Stimulated activated CD8-positive, alpha-beta memory T cell treated with anti-CD3 and anti-CD28 coated beads, Interleukin-4, amount 100 ng/mL, for 24 hours (primary cell): ENCODE results near the gene DNAJB12.
"Not testable (repeated sequence)": the region's sequence is repeated elsewhere in the genome, so short reads cannot be mapped to it uniquely, and the experiment has no call there.

Experiments used
- DNase-seq: peaks from one replicate; pipeline ENCODE4 v3.0.0-alpha.2; 2020; ENCODE audit warnings: low read depth

DNAJB12 gene

DNA sequence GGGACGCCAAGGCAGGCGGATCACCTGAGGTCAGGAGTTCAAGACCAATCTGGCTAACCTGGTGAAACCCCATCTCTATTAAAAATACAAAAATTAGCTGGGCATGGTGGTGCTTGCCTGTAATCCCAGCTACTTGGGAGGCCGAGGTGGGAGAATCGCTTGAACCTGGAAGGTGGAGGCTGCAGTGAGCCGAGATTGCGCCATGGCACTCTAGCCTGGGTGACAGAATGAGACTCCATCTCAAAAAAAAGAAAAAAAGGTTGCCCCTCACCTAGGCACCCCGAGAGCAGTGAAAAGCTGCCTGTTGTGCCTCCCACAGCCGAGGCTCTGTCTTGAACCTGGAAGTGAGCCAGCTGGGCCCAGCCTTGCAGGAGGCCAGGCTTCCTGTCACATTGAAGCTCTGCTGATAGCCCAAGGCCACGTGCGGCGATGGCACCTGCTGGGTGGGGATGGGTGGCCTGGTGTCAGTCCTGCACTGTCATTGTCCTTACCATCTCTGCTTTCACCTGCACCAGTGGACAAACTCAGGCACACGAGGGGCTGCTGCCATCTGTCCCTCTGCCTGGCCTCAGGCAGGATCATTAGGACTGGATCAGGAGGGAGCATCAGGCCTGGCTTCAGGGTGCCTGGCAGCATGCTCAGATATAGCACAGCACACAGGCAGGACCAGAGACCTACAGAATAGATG lies 37.8 kb downstream of the DNAJB12 start:
- DNase-seq = no peak

DNA sequence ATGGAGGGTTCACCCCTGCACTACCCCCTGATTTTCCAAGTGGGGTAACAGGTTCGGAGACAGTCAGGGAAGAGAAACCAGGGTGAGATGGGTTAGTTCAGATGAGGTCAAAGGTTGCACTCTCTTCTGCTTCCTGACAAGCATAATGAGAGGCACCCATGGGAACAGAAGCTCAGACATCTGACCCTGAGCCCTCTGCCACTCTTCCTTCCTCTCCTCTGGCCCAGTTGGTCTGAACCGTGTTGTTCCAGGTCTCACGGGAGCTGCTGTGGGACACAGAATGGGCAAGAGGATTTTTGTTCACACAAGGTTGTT lies 38.4 kb downstream of the DNAJB12 start:
- no peak for DNase-seq

DNA sequence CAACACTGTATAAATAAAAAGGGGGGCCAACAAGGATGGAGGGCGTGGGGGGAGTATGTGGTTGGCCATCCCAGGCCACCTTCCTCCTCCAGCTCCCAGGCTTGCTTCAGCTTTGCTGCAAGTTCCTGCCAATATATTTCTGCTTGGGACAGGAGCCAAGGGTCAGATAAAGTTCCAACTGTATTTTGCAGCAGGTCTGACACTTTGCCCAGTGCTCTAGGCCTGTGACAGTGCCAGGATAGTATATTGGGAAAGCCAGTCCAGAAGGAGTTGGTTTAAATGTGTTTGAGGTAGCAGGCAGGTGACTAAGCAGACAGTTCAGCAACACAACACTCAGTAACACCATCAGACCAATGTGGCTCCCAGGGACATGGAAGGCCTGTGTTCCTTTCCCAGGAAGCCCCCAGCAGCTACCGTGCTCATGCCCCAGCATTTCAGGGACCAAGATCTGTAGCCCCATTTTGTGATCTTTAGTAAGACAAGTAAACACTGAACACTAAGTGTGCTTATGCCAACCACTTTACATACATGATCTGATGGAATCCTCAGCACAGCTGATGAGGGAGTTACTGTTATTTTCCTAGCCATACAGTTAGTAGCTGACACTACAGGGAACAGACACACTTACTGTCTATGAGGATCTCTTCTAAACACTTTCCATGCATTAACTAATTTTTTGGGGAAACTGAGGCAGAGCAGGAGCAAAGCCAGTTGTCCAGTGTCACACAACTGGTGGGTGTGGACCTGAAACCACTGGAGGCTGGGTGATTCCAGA lies 38.9 kb downstream of the DNAJB12 start:
- DNase-seq = no peak

DNA sequence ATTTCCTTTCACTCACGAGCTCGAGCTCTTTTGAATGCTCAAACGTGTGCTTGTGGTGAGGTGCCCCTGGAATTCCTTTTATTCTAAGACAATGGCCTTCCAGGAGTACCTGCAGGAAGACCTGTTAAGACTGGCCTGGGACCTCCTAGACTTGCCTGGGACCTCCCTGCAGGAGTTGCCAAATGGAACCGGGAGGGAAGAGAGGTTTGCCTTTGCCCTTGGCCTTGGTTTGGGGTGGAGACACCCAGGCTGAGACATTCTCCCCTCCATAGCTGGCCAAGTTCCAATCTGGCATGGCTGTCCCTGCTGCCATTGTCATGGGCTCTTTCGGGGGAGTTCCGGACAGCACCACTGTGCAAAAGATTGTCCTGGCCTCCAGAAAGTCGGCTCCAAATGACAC lies 39.7 kb downstream of the DNAJB12 start:
- DNase-seq = no peak

DNA sequence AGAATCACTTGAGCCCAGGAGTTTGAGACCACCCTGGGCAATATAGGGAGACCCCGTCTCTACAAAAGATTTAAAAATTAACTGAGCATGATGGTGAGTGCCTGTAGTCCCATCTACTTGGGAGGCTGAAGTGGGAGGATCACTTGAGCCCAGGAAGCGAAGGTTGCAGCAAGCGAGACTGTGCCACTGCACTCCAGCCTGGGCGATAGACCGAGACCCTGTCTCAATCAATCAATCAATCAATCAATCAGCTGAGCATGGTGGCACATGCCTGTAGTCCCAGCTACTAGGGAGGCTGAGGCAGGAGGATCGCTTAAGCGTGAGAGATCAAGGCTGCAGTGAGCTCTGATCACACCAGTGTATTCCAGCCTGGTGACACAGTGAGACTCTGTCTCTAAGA lies 40.5 kb downstream of the DNAJB12 start:
- DNase-seq = no peak

DNA sequence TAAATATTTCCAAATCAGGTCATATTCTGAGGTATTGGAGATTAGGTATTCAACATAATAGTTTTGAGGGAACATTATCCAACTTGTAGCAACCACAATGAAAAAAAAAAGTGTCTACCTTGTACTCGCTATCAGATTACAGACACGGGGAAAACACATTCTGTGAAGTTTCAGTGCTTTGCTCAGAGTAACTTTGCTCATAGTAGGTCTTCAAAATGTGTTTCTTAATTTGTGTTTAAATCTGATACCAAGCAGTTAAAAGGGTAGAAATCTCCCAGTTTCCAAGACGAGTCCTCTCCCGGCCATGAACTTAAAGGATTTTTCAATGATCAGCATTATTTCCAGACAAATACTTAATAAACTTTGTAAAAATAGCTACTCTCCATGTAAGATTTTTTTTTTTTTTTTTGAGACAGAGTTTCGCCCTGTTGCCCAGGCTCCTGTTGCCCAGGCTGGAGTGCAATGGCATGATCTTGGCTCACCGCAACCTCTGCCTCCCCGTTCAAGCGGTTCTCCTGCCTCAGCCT lies 41.8 kb downstream of the DNAJB12 start:
- DNase-seq = no peak

DNA sequence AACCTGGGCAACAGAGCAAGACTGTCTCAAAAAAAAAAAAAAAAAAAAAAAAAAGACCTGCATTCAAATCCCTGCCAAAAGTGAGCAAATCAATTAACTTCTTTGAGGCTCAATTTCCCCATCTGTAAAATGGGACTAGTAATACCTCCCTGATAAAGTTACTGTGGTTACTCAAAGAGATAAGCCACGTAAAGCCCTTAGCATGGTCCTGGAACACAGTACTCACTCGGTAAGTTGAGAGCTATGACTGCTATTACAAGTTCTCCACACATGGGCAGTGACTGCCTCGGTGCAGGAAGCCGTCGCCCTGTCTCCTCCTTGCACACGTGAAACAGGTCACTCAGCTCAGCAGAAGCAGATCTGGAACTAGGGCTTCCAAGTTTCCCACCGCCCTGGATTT lies 43.1 kb downstream of the DNAJB12 start:
- DNase-seq = no peak

DNA sequence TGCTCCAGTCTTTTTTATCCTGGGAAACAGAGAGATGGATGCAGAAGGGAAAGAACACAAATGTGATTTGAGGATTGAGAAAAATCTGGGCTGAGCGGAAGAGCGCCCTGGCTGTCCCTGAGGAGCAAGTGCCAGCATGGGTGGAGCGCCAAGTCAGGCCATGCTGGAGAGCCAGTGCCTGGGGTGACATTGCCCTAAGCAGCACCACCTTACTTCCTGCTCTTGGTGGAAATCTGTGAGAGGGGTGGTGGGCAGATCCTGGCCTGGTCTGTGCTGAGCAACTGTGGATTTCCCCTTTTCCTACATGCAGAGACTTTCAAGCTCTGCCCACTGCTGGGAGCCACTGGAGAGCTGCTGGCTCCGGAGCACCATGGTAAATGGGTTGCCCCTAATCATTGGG lies 44.1 kb downstream of the DNAJB12 start:
- no peak for DNase-seq

DNA sequence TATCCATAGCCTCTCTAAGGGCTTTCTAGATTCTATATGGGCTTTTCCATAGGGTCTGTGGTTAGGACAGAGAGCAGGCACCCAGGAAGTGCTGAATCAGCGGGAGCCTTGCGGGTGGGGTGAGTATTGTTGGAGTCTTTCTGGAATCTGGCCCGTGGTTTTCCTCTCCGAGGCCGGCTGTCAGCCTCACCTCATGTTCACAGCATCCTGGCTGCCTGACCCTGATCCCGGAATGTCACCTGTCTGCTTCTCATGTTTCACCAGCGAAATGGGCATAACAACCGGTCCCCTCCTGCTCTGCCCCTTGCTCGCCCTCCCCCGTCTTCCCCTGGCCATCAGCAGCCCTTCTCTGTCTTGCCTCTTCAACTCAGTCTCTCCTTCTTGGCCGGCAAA lies 44.5 kb downstream of the DNAJB12 start:
- DNase-seq = no peak

DNA sequence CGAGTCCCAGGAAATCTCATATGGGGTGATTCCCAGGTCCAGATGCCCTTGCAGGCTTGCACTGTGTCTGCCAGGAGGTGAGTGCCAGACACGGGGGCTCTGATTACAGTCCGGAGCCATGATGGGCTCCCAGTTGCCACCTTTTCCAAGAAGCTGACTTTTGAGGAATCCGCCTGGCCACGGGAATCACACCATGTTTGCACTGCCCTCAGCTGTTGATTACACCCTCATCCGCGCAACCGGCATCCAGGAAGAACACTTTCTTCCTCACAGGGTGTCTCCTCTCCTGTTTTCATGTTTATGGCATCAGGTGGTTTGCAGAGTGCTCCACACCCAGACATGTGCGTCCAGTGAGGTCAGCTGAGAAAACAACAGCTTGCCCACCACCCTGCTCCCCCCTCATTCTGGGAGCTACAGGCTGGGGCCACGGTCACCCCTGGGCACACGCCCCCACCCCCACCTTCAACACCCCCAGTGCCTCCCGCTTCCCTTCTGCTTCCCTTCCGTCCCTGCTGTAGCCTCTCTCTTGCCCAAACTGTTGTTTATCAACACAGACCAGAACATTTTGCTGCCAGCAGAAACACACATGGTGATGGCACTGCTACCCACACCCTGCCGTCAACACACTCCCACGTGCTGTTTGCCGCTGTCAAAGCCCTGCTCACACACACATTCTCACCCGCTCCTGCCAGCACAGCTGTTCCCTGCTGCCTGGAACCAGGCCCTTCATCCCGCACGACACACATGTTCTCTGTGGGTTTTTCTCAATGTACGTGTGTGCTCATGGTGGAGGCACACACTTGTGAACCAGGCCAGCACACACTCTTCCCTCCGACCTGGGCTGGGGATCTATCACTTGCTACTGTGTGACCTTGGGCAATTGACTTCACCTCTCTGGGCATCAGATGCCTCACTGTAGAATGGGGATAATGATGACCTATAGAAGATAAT lies 45.2 kb downstream of the DNAJB12 start:
- DNase-seq = no peak

DNA sequence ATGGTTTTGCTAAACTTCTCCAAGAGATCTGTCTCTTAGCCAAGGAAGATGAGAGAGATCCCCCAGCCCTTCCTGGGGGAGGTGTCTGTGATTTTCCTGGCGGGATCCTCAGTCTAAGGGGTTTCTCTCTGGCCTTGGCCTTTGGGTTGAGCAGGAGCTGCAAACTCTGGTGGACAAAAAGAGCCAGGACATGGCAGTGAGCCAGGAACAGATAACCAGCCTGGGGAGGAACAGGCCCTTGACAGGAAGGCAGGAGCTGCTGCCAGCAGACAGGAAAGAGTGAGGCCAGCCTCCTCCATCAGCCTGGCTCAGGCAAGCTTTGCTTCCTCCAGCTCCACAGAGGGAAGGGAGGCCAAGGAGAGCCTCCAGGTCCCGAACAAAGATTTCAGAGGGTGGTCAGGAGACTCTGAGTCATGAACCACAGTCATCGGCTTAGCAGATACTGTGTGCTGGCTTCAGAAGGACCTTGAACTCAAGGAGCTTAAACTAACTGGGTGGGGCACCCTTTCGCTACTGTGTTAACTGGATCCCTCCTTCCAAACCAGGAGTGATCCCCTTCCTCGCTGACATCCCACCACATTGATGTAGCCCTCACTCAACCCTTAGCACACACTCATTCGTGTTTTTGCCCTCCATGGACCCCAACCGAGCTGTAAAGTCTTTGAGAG lies 46.3 kb downstream of the DNAJB12 start:
- no peak for DNase-seq

DNA sequence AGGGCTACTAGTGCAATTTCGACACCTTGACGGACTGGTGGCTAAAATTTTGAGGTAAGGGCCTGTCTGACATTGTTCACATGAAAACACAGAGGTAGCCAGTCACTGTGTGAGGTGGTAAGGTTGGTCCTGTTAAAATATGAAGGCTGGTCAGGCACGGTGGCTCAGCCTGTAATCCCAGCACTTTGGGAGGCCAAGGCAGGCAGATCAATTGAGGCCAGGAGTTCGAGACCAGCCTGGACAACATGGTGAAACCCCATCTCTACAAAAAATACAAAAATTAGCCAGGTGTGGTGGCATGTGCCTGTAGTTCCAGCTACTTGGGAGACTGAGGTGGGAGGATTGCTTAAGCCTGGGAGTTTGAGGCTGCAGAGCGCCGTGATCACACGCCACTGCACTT lies 47.0 kb downstream of the DNAJB12 start:
- not testable (repeated sequence) for DNase-seq

DNA sequence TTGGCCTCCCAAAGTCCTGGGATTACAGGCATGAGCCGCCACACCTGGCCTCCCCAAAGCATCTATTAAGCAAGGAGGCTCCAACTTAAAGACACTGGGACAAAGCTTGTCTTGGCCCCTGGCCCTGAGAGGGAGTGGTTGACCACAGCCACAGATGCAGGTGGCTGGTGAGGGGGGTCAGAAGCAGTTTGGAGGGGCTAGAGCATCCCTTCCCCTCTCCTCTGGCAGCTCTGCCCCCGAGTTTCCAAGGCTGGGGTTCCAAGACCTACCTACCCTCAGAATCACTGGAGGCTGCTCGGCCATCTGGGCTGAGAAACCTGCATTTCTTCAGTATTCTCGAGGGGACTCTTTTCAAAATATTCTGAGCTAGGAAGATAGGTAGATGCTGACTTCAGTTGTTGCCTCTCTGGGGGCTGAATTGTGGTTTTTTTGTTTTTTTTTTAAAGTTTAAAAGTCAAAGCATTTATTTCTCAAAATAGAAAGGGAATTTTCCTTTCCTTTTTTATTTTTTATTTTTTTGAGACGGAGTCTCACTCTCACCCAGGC lies 48.4 kb downstream of the DNAJB12 start:
- DNase-seq = no peak

DNA sequence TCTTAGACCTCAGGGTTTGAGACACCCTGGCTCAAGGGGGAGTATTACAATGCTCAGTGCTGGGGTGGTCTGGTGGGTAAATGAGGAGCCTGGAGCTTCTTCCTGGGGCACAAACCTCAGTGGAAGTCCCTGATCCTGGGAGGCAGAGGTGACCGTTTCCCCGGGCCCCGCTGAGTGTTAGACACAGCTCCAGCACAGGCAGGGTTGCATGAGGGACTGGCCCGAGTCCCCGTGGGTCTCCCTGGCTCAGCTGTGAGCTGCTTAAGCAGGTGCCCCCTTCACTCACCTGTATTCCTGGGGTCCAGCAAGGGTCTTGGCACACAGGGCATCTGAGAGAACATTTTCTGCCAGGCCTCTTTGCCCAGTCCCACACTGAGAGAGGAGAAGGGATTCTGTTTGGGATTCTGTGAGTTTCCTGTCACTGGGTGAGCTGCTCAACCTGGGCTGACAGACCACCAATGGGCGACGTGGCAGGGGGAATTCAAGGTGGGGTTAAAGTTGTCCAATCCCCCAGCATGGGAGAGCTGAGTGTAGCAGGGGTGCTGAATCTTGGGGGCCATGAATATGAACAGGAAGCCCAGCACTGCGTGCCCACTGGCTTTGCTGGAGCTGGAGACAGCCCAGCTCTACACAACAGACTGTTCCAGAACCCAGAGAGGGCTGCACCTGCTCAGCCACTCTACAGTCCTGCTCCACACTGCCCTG lies 51.1 kb downstream of the DNAJB12 start:
- DNase-seq = no peak

DNA sequence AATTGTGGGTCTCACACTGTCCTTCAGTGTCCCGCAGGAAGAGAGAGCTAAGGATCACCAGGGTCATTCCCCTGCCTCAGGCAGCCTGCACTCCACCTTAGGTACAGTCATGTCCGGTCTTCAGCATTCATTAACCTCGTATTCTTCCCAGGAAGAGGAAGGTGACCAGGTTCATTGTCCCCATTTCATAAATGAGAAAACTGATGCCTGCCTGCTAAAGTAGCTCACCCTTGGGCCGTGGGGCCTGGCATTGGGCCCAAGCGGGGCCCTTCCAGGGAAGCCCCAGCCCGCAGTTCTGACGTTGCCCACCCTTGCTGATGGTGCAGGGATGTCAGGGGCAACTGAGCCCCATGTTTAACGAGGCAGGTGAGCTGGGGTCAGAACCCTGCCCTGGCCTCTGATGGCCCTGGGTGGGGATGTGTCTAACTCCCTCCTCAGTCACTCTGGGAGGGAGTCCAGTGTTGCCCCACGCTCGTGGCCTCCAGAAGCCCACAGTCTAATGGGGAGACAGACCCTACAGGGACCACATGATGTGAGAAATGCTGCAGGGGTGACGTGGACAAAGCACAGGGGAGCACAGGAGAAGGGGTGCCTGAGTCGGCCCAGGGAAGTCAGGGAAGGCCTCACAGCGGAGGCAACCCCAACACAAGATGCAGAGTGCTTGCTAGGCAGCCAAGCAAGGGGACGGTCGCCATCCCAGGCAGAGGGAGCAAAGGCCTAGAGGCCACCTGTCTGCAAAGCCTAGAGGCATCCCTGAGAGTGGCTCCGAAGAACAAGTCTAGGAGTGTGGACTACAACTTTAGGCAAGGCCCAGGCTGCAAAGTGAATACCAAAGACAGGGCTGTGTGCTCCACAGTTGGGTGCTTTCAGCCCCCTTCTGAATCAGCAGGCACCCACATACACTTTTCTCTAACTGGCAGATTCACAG lies 55.9 kb downstream of the DNAJB12 start:
- DNase-seq = no peak

DNA sequence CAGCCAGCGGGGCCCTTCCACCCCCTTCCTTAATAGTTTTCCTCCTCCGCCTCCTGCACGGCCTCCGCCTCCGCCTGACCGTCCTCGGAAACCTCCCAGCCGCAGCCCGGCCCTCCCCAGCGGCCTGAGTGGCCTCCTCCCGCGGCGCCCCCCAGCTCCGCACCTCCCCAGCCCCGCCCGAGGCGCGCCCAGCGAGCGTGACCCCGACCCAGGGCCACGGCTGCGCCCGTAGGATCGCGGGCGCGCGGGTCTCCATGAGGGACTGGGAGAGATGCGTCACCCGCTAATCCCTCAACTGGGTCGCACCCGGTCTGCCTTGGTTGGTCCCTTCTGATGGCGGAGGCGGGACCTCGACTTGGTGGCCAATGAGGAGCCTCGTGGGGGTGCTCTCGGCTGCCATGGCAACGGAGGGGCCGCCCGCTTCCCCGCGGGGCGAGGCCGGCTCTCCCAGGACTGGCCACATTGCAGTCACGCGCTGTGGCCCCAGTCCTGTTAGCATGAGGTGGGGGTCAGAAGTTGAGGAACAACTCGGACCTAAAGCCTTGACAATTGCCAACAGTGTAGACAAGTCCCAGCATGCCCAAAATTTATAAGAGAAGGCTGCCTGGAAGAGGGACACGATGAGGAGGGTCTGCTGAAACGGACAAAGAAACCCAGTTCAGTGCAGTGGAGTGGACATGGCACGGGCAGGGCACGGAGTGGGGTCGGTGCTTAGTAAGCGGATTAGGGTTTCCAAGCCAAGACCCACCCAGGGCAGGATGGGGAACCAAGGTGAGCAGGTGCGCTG lies 56.7 kb downstream of the DNAJB12 start:
- DNase-seq = peak; percentile 86

DNA sequence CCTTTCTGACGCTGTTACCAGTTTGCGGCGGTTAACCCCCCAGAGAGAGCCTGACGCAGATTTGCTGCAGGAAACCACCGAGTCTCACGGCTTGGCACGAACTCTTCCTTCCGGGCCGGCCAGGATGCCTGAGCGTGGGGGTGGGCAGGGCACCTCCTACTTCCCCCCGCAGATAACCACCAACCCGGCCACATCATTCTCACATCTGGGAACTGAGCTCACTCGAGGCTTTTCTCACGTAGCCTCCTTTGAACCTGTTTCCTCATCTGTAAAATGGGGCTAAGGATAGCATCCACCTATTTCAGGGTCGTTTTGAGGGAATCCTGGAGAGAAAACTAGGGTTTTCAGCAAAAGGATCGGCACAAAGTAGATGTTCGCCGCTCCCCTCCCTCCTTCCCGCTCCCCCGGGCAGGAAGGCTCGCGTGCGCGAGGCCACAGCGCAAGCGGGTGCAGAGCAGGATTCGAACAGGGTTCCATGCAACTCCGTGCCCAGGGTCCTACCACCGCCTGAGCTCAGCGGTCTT lies 57.4 kb downstream of the DNAJB12 start:
- DNase-seq = peak; percentile 91

DNA sequence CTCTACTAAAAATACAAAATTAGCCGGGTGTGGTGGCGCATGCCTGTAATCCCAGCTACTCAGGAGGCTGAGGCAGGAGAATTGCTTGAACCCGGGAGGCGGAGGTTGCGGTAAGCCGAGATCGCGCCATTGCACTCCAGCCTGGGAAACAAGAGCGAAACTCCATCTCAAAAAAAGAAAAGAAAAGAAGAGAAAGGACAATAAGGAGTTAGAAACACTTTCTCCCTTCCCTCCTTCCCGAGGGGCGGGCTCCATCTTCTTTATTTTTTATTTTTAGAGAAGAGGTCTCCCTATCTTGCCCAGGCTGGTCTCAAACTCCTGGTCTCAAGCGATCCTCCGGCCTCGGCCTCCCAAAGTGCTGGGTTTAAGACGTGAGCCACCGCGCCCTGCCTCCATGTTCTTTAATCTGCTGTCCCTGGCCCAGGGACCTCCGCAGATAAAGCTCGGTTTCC lies 57.9 kb downstream of the DNAJB12 start:
- DNase-seq = not testable (repeated sequence)
